H1 (cell line): ENCODE measurements around the gene CANT1. TPM values are rescaled to one million over a fixed set of nuclear protein-coding genes. Genes with fewer than 3 reads are reported as not detected.

Source experiments
- CTCF ChIA-PET: fragments of 300-600 bp; sonication (Branson Sonifier 250); formaldehyde crosslinking; loops from one replicate; lab custom pipeline; 2021; ENCODE audit not compliant: partially characterized antibody; lab: Charles Lee
- POLR2A ChIA-PET: fragments of 300-600 bp; sonication (Branson Sonifier 250); formaldehyde crosslinking; loops from one replicate; lab custom pipeline; 2021; ENCODE audit warnings: inconsistent platforms; ENCODE audit not compliant: partially characterized antibody; lab: Charles Lee
- DNase-seq, 2 experiments: peaks; one replicate each; pipeline versions ENCODE4 v3.0.0 to v3.0.0-alpha.2; 2010 to 2022; ENCODE audit warnings: low spot score in 2 of 2, low read depth in 1 of 2, mixed read lengths in 1 of 2
- FAIRE-seq: peaks from 2 replicates; lab custom pipeline; 2011; peaks lifted over from hg19 to GRCh38; lab: Jason Lieb, UNC
- H2AFZ ChIP-seq: 2 replicates; pipeline ENCODE4 v1.8.1; 2012; ENCODE audit warnings: low read length, inconsistent platforms
- H2AK5ac ChIP-seq: 2 replicates; pipeline ENCODE4 v1.6.1; 2013; ENCODE audit warnings: low read depth, low read length
- H2BK120ac ChIP-seq: replicated peaks from 2 replicates; pipeline ENCODE3; 2013; ENCODE audit warnings: low read depth, low read length, inconsistent platforms
- H2BK12ac ChIP-seq: 2 replicates; pipeline ENCODE4 v1.6.1; 2013; ENCODE audit warnings: low read depth, low read length
- H2BK15ac ChIP-seq: 2 replicates; pipeline ENCODE4 v1.6.1; 2013; ENCODE audit warnings: low read length
- H2BK20ac ChIP-seq: 2 replicates; pipeline ENCODE4 v1.6.1; 2013; ENCODE audit warnings: low read length
- H2BK5ac ChIP-seq: 2 replicates; pipeline ENCODE4 v1.6.1; 2013; ENCODE audit warnings: low read depth, low read length
- H3K14ac ChIP-seq: 2 replicates; pipeline ENCODE4 v1.6.1; 2013; ENCODE audit warnings: inconsistent platforms; ENCODE audit not compliant: insufficient read length
- H3K18ac ChIP-seq: 2 replicates; pipeline ENCODE4 v1.6.1; 2013; ENCODE audit warnings: low read length; ENCODE audit errors: extremely low read depth
- H3K23ac ChIP-seq: 2 replicates; pipeline ENCODE4 v1.6.1; 2013; ENCODE audit warnings: inconsistent platforms; ENCODE audit not compliant: insufficient read length
- H3K23me2 ChIP-seq: 2 replicates; pipeline ENCODE4 v1.6.1; 2013; ENCODE audit warnings: low read depth, low read length
- H3K27ac ChIP-seq: 2 replicates; pipeline ENCODE4 v1.6.1; 2011; ENCODE audit warnings: low read depth, low read length, inconsistent platforms
- H3K27me3 ChIP-seq, 4 experiments: replicated peaks in 1 of 4; 1 replicate in 1 of 4; 2 replicates in 3 of 4; pipeline versions ENCODE4 v1.6.1 to v1.8.1; 2011 to 2013; ENCODE audit warnings: low read length in 3 of 4, mild to moderate bottlenecking in 3 of 4, inconsistent platforms in 2 of 4, mixed read lengths in 2 of 4, moderate library complexity in 1 of 4; ENCODE audit not compliant: control insufficient read depth in 3 of 4, insufficient read depth in 3 of 4; ENCODE audit errors: extremely low read depth in 1 of 4
- H3K36me3 ChIP-seq, 4 experiments: 2 replicates each; pipeline versions ENCODE4 v1.6.1 to v1.8.1; 2011 to 2013; ENCODE audit warnings: mild to moderate bottlenecking in 4 of 4, low read length in 3 of 4, moderate library complexity in 2 of 4, control low read depth in 1 of 4, inconsistent platforms in 1 of 4; ENCODE audit not compliant: insufficient read depth in 4 of 4, control insufficient read depth in 2 of 4
- H3K4ac ChIP-seq: replicated peaks from 2 replicates; pipeline ENCODE3; 2013; ENCODE audit warnings: low read length, low read depth, mixed read lengths, inconsistent platforms; ENCODE audit not compliant: insufficient read length
- H3K4me1 ChIP-seq, 4 experiments: replicated peaks in 1 of 4; 1 replicate in 1 of 4; 2 replicates in 3 of 4; pipeline versions ENCODE4 v1.6.1 to v1.8.1; 2011 to 2013; ENCODE audit warnings: low read length in 3 of 4, inconsistent platforms in 2 of 4, mixed read lengths in 1 of 4; ENCODE audit not compliant: insufficient read depth in 4 of 4, control insufficient read depth in 3 of 4
- H3K4me2 ChIP-seq, 2 experiments: 2 replicates each; pipeline versions ENCODE4 v1.6.1 to v1.8.1; 2011 to 2013; ENCODE audit warnings: low read depth in 2 of 2, low read length in 2 of 2, control low read depth in 1 of 2, inconsistent platforms in 1 of 2, mild to moderate bottlenecking in 1 of 2; ENCODE audit not compliant: insufficient read depth in 1 of 2
- H3K4me3 ChIP-seq, 4 experiments: fragments of 200-600, 300-600 bp in 1 of 4; sonication (generic), shearing (Covaris generic), sonication (Bioruptor Twin) in 1 of 4; 2 replicates each; pipeline versions ENCODE4 v1.5.1 to v1.8.1; 2011 to 2016; ENCODE audit warnings: low read length in 4 of 4, low read depth in 3 of 4, control low read depth in 2 of 4, inconsistent platforms in 2 of 4, mild to moderate bottlenecking in 2 of 4, mixed read lengths in 1 of 4, moderate library complexity in 1 of 4; ENCODE audit not compliant: insufficient read depth in 2 of 4; ENCODE audit errors: extremely low read depth in 1 of 4
- H3K56ac ChIP-seq: replicated peaks from 2 replicates; pipeline ENCODE3; 2013; ENCODE audit warnings: low read depth, mild to moderate bottlenecking, mixed read lengths, low read length, inconsistent platforms; ENCODE audit not compliant: insufficient read length
- H3K79me1 ChIP-seq: 2 replicates; pipeline ENCODE4 v1.6.1; 2013; ENCODE audit warnings: low read depth, low read length, control low read depth
- H3K79me2 ChIP-seq, 2 experiments: 2 replicates each; pipeline versions ENCODE4 v1.6.1 to v1.8.1; 2012 to 2013; ENCODE audit warnings: low read length in 2 of 2, mild to moderate bottlenecking in 2 of 2, inconsistent platforms in 1 of 2; ENCODE audit not compliant: insufficient read depth in 2 of 2, control insufficient read depth in 1 of 2
- H3K9ac ChIP-seq, 4 experiments: replicated peaks in 1 of 4; 1 replicate in 1 of 4; 2 replicates in 3 of 4; pipeline versions ENCODE4 v1.6.1 to v1.8.1; 2011 to 2013; ENCODE audit warnings: low read depth in 3 of 4, low read length in 3 of 4, control low read depth in 2 of 4, mild to moderate bottlenecking in 2 of 4, moderate library complexity in 2 of 4, inconsistent platforms in 1 of 4; ENCODE audit errors: extremely low read depth in 1 of 4
- H3K9me3 ChIP-seq, 2 experiments: 2 replicates each; pipeline versions ENCODE4 v1.6.1 to v1.8.1; 2012 to 2013; ENCODE audit warnings: mild to moderate bottlenecking in 2 of 2, moderate library complexity in 2 of 2, control low read depth in 1 of 2, inconsistent platforms in 1 of 2, low read depth in 1 of 2, low read length in 1 of 2, mixed read lengths in 1 of 2; ENCODE audit not compliant: insufficient read depth in 2 of 2
- H4K20me1 ChIP-seq, 2 experiments: replicated peaks in 1 of 2; 2 replicates each; pipeline versions ENCODE3 to v1.8.1; 2011 to 2013; ENCODE audit warnings: inconsistent platforms in 2 of 2, low read length in 2 of 2, mild to moderate bottlenecking in 1 of 2; ENCODE audit not compliant: insufficient read depth in 2 of 2, control insufficient read depth in 1 of 2
- H4K5ac ChIP-seq: 2 replicates; pipeline ENCODE4 v1.6.1; 2013; ENCODE audit warnings: low read length, low read depth, mixed read lengths, inconsistent platforms; ENCODE audit not compliant: insufficient read length
- H4K8ac ChIP-seq: 2 replicates; pipeline ENCODE4 v1.8.0; 2013; ENCODE audit warnings: mild to moderate bottlenecking, moderate library complexity, low read length, inconsistent platforms; ENCODE audit not compliant: insufficient read depth; ENCODE audit errors: extremely low read depth
- H4K91ac ChIP-seq: replicated peaks from 2 replicates; pipeline ENCODE3; 2013; ENCODE audit warnings: low read length, mixed read lengths, inconsistent platforms; ENCODE audit not compliant: insufficient read length
- CEBPB ChIP-seq: IDR thresholded peaks from 2 replicates; pipeline ENCODE4 v1.6.1; 2012; ENCODE audit warnings: low read depth, low read length
- CREB1 ChIP-seq: IDR thresholded peaks from 2 replicates; pipeline ENCODE4 v1.6.1; 2012; ENCODE audit warnings: inconsistent platforms
- EGR1 ChIP-seq: IDR thresholded peaks from 2 replicates; pipeline ENCODE4 v1.6.1; 2011; ENCODE audit warnings: low read depth, low read length, borderline replicate concordance
- GABPA ChIP-seq: IDR thresholded peaks from 2 replicates; pipeline ENCODE4 v1.6.1; 2011; ENCODE audit warnings: mild to moderate bottlenecking, low read length, moderate library complexity, borderline replicate concordance; ENCODE audit not compliant: insufficient read depth
- HDAC6 ChIP-seq: IDR thresholded peaks from one replicate; pipeline ENCODE4 v1.7.1; 2012; ENCODE audit warnings: low read depth, mild to moderate bottlenecking, inconsistent platforms, low read length, moderate library complexity
- POLR2A ChIP-seq, 2 experiments: IDR thresholded peaks; 1 replicate in 1 of 2; 2 replicates in 1 of 2; pipeline ENCODE4 v1.6.1; 2011; ENCODE audit warnings: low read depth in 2 of 2, low read length in 2 of 2, mild to moderate bottlenecking in 2 of 2; ENCODE audit errors: control extremely low read depth in 1 of 2
- SIN3A ChIP-seq, 2 experiments: IDR thresholded peaks in 1 of 2; conservative IDR thresholded peaks in 1 of 2; 2 replicates each; pipeline ENCODE4 v1.6.1; 2011 to 2012; ENCODE audit warnings: low read length in 2 of 2, improper control_type of control experiment in 1 of 2, low read depth in 1 of 2, mild to moderate bottlenecking in 1 of 2
- SIX5 ChIP-seq: IDR thresholded peaks from 2 replicates; pipeline ENCODE4 v1.6.1; 2011; ENCODE audit warnings: mild to moderate bottlenecking, low read depth, low read length
- TAF1 ChIP-seq: IDR thresholded peaks from 2 replicates; pipeline ENCODE4 v1.6.1; 2011; ENCODE audit warnings: mild to moderate bottlenecking, low read depth, low read length
- TBP ChIP-seq: IDR thresholded peaks from 2 replicates; pipeline ENCODE4 v1.6.1; 2011; ENCODE audit warnings: low read depth, low read length, improper control_type of control experiment
- WGBS, 2 experiments: shearing (Covaris generic) in 1 of 2; methylation state at CpG; one replicate each; pipeline versions ENCODE4 v1.1.6 to v1.1.7; 2013 to 2015; ENCODE audit warnings: low lambda C conversion rate in 2 of 2, mixed read lengths in 2 of 2, inconsistent platforms in 1 of 2, low coverage in 1 of 2, missing lambda C conversion rate in 1 of 2; ENCODE audit not compliant: insufficient replicate concordance in 2 of 2, insufficient coverage in 1 of 2, insufficient read length in 1 of 2; ENCODE audit errors: extremely low coverage in 1 of 2, missing lambda C conversion rate in 1 of 2; 5-methylcytosine and 5-hydroxymethylcytosine counted together
- polyA plus RNA-seq, 7 experiments: library from polyadenylated mRNA; depleted of rRNA in 3 of 7; stranded (reverse) in 5 of 7; unstranded in 2 of 7; fragments of >200 nt in 5 of 7; fragments of 200-250 nt in 2 of 7; gene quantifications; 1 replicate in 5 of 7; 2 replicates in 1 of 7; 4 replicates in 1 of 7; pipeline versions ENCODE4 v1.2.1 to v1.2.3, GENCODE V29; 2011 to 2013; ENCODE audit warnings: missing spikeins in 2 of 7, mixed read lengths in 2 of 7
- total RNA-seq: library from RNA; stranded (reverse); fragmentation: NEBNext Ultra II Directional; extraction: Animal tissue kit (Norgen Biotek cat#: 25700); gene quantifications from 2 replicates; pipeline ENCODE4 v1.2.1, GENCODE V29; 2021
- TF ChIP-seq, protein P1 (sequence below): IDR thresholded peaks from 2 replicates; pipeline ENCODE4 v1.6.1; 2011; ENCODE audit warnings: low read depth, mild to moderate bottlenecking, low read length; ENCODE audit not compliant: insufficient read depth
- TF ChIP-seq, protein P2 (sequence below): IDR thresholded peaks from 2 replicates; pipeline ENCODE4 v1.6.1; 2012; ENCODE audit warnings: inconsistent platforms

CANT1 gene
- total and polyA plus RNA-seq, 2 of the 8 experiments (the other 6 are each of a cell fraction or from before 2014, with no cell fraction given): 23.0 to 32.6 TPM

DNA sequence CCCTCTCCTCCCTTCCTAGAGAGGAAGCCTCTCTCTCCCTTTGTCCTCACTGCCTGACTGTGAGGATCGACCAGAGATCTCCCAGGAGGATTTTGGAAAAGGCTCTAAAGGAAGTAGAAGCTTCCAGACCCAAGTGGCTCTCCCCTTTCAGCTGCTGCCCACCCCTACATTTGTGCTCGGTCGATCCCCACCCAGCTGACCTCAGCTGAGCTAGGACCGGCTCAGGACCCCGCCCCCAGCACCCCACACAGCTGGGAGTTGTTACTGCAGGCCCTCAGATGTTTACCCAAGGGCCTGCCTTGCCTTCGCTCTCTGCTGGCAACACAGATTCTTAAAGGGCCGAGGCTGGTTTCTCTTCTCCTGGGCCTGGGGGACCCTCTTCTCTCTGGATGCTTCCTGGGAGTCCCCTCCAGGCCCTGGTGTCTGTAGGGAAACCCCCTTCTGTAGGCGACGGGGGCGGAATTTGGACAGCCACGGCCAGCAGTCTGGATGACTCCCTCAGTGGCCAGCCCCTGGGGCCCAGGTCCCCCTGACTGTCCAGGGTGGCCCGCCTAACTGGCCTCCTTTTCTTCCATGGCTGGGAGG is 57.5 kb downstream of the CANT1 start:
- Histone ChIP-seq H4K8ac (no peak overlapping the region), H4K5ac (no peak overlapping the region), H3K56ac (no peak overlapping the region), H3K4me3 (no peak overlapping the region), H2BK5ac (no peak overlapping the region), H3K4ac (no peak overlapping the region), H2BK15ac (no peak overlapping the region), H3K23me2 (0 out of 2 replicates have a peak, but pooled peaks cover 1% of the 10 kb centered on the region), H3K23ac (no peak overlapping the region), H2AFZ (peak overlapping the region; percentile 49; the same call in 1 of the 2 replicates), H3K36me3 (no peaks in the 10 kb centered on the region), H2BK120ac (no peak overlapping the region), H3K9ac (no peak overlapping the region), H3K27me3 (no peaks in the 10 kb centered on the region), H3K18ac (no peak overlapping the region), H2BK12ac (no peak overlapping the region), H4K91ac (no peak overlapping the region), H3K14ac (no peak overlapping the region), H3K4me1 (peaks cover 0 to 7% (median under 1%) of the 10 kb centered on the region in 4 experiments; a peak in 3 of 7 replicates), H2AK5ac (no peak overlapping the region), H3K27ac (no peak overlapping the region), H2BK20ac (peak overlapping the region; percentile 61; the same call in 1 of the 2 replicates), H3K4me2 (no peak overlapping the region), H4K20me1 (no peaks in the 10 kb centered on the region), H3K79me1 (no peaks in the 10 kb centered on the region), H3K9me3 (peaks cover 10 to 15% of the 10 kb centered on the region in 2 experiments; a peak in 3 of 4 replicates), H3K79me2 (no peaks in the 10 kb centered on the region)
- WGBS, 2 experiments: 78% methylated on average over 12 of the region's 12 CpGs; no CpG with 5 or more reads in 1 of the 2 experiments
- DNase-seq: no peak
- FAIRE-seq: no peak
- TF ChIP-seq POLR2A (IDR thresholded peaks at IDR 0.05; ENCODE audit: control extremely low read depth in 1 of 2, low read depth in 2 of 2, low read length in 2 of 2): no peak
- TF ChIP-seq, protein P1, sequence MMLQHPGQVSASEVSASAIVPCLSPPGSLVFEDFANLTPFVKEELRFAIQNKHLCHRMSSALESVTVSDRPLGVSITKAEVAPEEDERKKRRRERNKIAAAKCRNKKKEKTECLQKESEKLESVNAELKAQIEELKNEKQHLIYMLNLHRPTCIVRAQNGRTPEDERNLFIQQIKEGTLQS: no peak
- no peak for TF ChIP-seq CEBPB
- no peak for TF ChIP-seq GABPA
- no peak for TF ChIP-seq TBP
- TF ChIP-seq CREB1: no peak
- TF ChIP-seq EGR1: no peak
- no peak for TF ChIP-seq TAF1
- TF ChIP-seq SIX5: no peak
- TF ChIP-seq SIN3A (conservative IDR thresholded peaks at IDR 0.05 in 1 of 2, IDR thresholded peaks at IDR 0.05 in 1 of 2; ENCODE audit: low read depth in 1 of 2, low read length in 2 of 2): no peak
- TF ChIP-seq HDAC6: no peak
- TF ChIP-seq, protein P2, sequence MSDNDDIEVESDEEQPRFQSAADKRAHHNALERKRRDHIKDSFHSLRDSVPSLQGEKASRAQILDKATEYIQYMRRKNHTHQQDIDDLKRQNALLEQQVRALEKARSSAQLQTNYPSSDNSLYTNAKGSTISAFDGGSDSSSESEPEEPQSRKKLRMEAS: no peak
- ChIA-PET CTCF (interaction anchor here (0.7 to 4.2 kb wide), 7 partner anchors 9 to 629 kb away, joined by 3 to 18 read pairs (median 8); no protein-coding TSS in a partner anchor), POLR2A (interaction anchor here (3.3 kb wide), 1 partner anchor 14 kb away, joined by 10 read pairs; no protein-coding TSS in a partner anchor)
